ENCODE measurements around the gene SMCR8. TPM values are rescaled to one million over a fixed set of nuclear protein-coding genes. Genes with fewer than 3 reads are reported as not detected.
"Not testable (repeated sequence)": the region's sequence is repeated elsewhere in the genome, so short reads cannot be mapped to it uniquely, and the experiment has no call there.

SMCR8 gene
- total RNA-seq, 3 donors from 2014 or later (not counting 1 experiment from before 2014, with no cell fraction given): 33.5 to 48.5 (median 39.2) TPM

GRCh38 chr17:18370761-18371160, 55.7 kb downstream of the SMCR8 start:
- Mint-ChIP-seq H3K9me3 (no peaks in the 10 kb centered on the region), H3K4me1 (no peaks in the 10 kb centered on the region), H3K4me3 (no peak overlapping the region), H3K27me3 (ENCODE audit: low read depth in 2 of 2) (peaks cover 7 to 8% of the 10 kb centered on the region in 2 donors), H3K36me3 (no peaks in the 10 kb centered on the region), H3K27ac (no peak overlapping the region)
- Histone ChIP-seq H3K9me3 (ENCODE audit: control insufficient read depth, insufficient read depth, low read length) (peaks cover 2% of the 10 kb centered on the region), H3K36me3 (ENCODE audit: control insufficient read depth, insufficient read depth, low read length) (no peaks in the 10 kb centered on the region), H3K4me1 (ENCODE audit: control insufficient read depth, insufficient read depth, low read length) (no peaks in the 10 kb centered on the region), H3K27ac (ENCODE audit: low read length) (no peak overlapping the region), H3K4me3 (ENCODE audit: low read length) (no peak overlapping the region), H3K27me3 (ENCODE audit: control insufficient read depth, insufficient read depth, low read length) (no peaks in the 10 kb centered on the region)
- DNase-seq: no peak
- TF ChIP-seq, protein P1, sequence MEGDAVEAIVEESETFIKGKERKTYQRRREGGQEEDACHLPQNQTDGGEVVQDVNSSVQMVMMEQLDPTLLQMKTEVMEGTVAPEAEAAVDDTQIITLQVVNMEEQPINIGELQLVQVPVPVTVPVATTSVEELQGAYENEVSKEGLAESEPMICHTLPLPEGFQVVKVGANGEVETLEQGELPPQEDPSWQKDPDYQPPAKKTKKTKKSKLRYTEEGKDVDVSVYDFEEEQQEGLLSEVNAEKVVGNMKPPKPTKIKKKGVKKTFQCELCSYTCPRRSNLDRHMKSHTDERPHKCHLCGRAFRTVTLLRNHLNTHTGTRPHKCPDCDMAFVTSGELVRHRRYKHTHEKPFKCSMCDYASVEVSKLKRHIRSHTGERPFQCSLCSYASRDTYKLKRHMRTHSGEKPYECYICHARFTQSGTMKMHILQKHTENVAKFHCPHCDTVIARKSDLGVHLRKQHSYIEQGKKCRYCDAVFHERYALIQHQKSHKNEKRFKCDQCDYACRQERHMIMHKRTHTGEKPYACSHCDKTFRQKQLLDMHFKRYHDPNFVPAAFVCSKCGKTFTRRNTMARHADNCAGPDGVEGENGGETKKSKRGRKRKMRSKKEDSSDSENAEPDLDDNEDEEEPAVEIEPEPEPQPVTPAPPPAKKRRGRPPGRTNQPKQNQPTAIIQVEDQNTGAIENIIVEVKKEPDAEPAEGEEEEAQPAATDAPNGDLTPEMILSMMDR (IDR thresholded peaks at IDR 0.05): no peak
- ATAC-seq: no peak
- intact Hi-C loops (cut with micrococcal nuclease): no loop called here
- 72% methylated on average over 5 of the region's 5 CpGs for WGBS (ENCODE audit: insufficient coverage)

GRCh38 chr17:18371455-18371854, 56.4 kb downstream of the SMCR8 start:
- H3K9me3 Mint-ChIP-seq: no peaks in the 10 kb centered on the region
- Histone ChIP-seq H3K27me3 (ENCODE audit: control insufficient read depth, insufficient read depth, low read length) (no peaks in the 10 kb centered on the region), H3K9me3 (ENCODE audit: control insufficient read depth, insufficient read depth, low read length) (peaks cover 2% of the 10 kb centered on the region), H3K27ac (ENCODE audit: low read length) (no peak overlapping the region), H3K36me3 (ENCODE audit: control insufficient read depth, insufficient read depth, low read length) (no peaks in the 10 kb centered on the region), H3K4me3 (ENCODE audit: low read length) (no peak overlapping the region), H3K4me1 (ENCODE audit: control insufficient read depth, insufficient read depth, low read length) (no peaks in the 10 kb centered on the region)
- TF ChIP-seq, protein P1 (IDR thresholded peaks at IDR 0.05): no peak
- intact Hi-C loops (cut with micrococcal nuclease): no loop called here
- DNase-seq (no peak), ATAC-seq (no peak)
- no peaks in the 10 kb centered on the region for H3K36me3 Mint-ChIP-seq
- no peak overlapping the region for H3K4me3 Mint-ChIP-seq
- no peaks in the 10 kb centered on the region for H3K4me1 Mint-ChIP-seq
- peaks cover 7 to 8% of the 10 kb centered on the region in 2 donors for H3K27me3 Mint-ChIP-seq (ENCODE audit: low read depth in 2 of 2)
- WGBS (ENCODE audit: insufficient coverage): 36% methylated on average over 5 of the region's 7 CpGs
- H3K27ac Mint-ChIP-seq: no peak overlapping the region

GRCh38 chr17:18373181-18373580, 58.1 kb downstream of the SMCR8 start:
- intact Hi-C loops (cut with micrococcal nuclease); H3K27me3 Mint-ChIP-seq (ENCODE audit: low read depth in 2 of 2); DNase-seq; H3K36me3 Mint-ChIP-seq; H3K9me3 ChIP-seq (ENCODE audit: control insufficient read depth, insufficient read depth, low read length); H3K4me3 ChIP-seq (ENCODE audit: low read length); H3K4me1 Mint-ChIP-seq; H3K27ac Mint-ChIP-seq; H3K27ac ChIP-seq (ENCODE audit: low read length); H3K27me3 ChIP-seq (ENCODE audit: control insufficient read depth, insufficient read depth, low read length); H3K36me3 ChIP-seq (ENCODE audit: control insufficient read depth, insufficient read depth, low read length); H3K4me3 Mint-ChIP-seq; ATAC-seq; H3K9me3 Mint-ChIP-seq: not testable (repeated sequence)
- H3K4me1 ChIP-seq (ENCODE audit: control insufficient read depth, insufficient read depth, low read length): peaks cover 10% of the 10 kb centered on the region
- WGBS (ENCODE audit: insufficient coverage): 84% methylated on average over 4 of the region's 6 CpGs

GRCh38 chr17:18374216-18374615, 59.1 kb downstream of the SMCR8 start:
- H3K36me3 ChIP-seq (ENCODE audit: control insufficient read depth, insufficient read depth, low read length): no peaks in the 10 kb centered on the region
- TF ChIP-seq, protein P1 (IDR thresholded peaks at IDR 0.05): no peak
- peaks cover 2% of the 10 kb centered on the region for H3K9me3 ChIP-seq (ENCODE audit: control insufficient read depth, insufficient read depth, low read length)
- ATAC-seq (no peak), DNase-seq (no peak)
- H3K27ac ChIP-seq (ENCODE audit: low read length): no peak overlapping the region
- H3K4me1 ChIP-seq (ENCODE audit: control insufficient read depth, insufficient read depth, low read length): peaks cover 10% of the 10 kb centered on the region
- Mint-ChIP-seq H3K27me3 (ENCODE audit: low read depth in 2 of 2) (peaks cover 7 to 8% of the 10 kb centered on the region in 2 donors), H3K4me3 (no peak overlapping the region), H3K9me3 (no peaks in the 10 kb centered on the region), H3K4me1 (no peaks in the 10 kb centered on the region), H3K36me3 (no peaks in the 10 kb centered on the region), H3K27ac (no peak overlapping the region)
- no peaks in the 10 kb centered on the region for H3K27me3 ChIP-seq (ENCODE audit: control insufficient read depth, insufficient read depth, low read length)
- WGBS (ENCODE audit: insufficient coverage): 87% methylated on average over 7 of the region's 7 CpGs
- no peak overlapping the region for H3K4me3 ChIP-seq (ENCODE audit: low read length)
- intact Hi-C loops (cut with micrococcal nuclease): no loop called here

Other genes starting within 250 kb of the SMCR8 start
- 10 to 100 TPM; 53.3 to 69.2 (median 62.7) TPM for gene DRG2, start 227.3 kb upstream of the SMCR8 start, total RNA-seq
- 1 to 10 TPM; 1.6 to 2.0 (median 1.8) TPM for gene MYO15A, start 206.5 kb upstream of the SMCR8 start, total RNA-seq
- gene ALKBH5, start 131.5 kb upstream of the SMCR8 start, total RNA-seq: 100 to 1,000 TPM in 1 of 3 donors, 10 to 100 TPM in 2; 95.6 to 114 (median 96.7) TPM
- 10 to 100 TPM; 19.7 to 26.2 (median 25.8) TPM for gene LLGL1, start 89.7 kb upstream of the SMCR8 start, total RNA-seq
- gene FLII, start 56.6 kb upstream of the SMCR8 start, total RNA-seq: 100 to 1,000 TPM; 286 to 342 (median 327) TPM
- gene MIEF2, start 54.6 kb upstream of the SMCR8 start, total RNA-seq: 10 to 100 TPM; 10.6 to 12.8 (median 11.3) TPM
- 10 to 100 TPM; 38.1 to 59.7 (median 53.2) TPM for gene TOP3A, start 299 bp upstream of the SMCR8 start, total RNA-seq
- 10 to 100 TPM in 2 of 3 donors, 1 to 10 TPM in 1; 8.8 to 19.2 (median 17.3) TPM for gene SHMT1, start 48.3 kb downstream of the SMCR8 start, total RNA-seq
- under 1 TPM in 1 of 3 donors, not detected in 2; 0.28 TPM for gene EVPLL, start 62.5 kb downstream of the SMCR8 start, total RNA-seq
- gene LGALS9C, start 161.5 kb downstream of the SMCR8 start, total RNA-seq: 100 to 1,000 TPM in 1 of 3 donors, 10 to 100 TPM in 2; 42.1 to 118 (median 56.8) TPM